GM19468 (cell line): ENCODE results near the gene ERLIN1.
"Not testable (repeated sequence)": the region's sequence is repeated elsewhere in the genome, so short reads cannot be mapped to it uniquely, and the experiment has no call there.

Experiments used
- ATAC-seq: cut with Tn5 transposase; IDR thresholded peaks from one replicate; pipeline ENCODE4 v1.9.1; 2021; ENCODE audit warnings: mild to moderate bottlenecking, moderate library complexity, moderate number of reproducible peaks; ENCODE audit not compliant: unreplicated experiment; ENCODE audit errors: extremely low read depth

The ERLIN1 gene

DNA sequence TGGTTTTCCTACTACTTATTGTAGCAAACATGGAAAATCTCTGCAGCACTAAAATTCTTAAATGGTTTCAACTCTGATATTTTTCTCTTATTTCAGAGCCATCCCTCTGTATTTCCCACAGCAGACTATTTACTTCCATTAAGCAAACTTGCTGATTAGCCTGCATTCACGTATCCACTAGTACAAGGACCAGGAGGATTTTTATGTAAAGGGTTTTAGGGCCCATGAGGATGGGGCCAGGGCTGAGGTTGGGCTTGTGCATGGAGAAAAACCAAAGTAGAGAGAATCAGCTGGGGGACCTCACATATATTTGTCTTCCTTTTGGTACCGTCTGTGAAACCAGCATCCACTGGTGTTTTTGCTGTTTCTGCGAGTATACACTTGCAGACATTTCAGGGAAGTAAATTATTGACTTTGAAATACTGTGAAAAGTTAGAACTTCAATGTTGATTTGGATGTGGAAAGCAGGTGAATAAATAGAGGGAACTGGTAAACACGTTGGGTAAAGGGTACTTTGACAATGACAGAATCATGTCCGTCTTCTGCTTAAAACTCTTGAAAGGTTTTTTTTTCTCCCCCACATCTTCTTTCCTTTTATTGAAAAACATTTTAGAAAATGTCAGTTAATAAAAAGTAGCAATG, 44.3 kb downstream of the ERLIN1 start:
- no peak for ATAC-seq

DNA sequence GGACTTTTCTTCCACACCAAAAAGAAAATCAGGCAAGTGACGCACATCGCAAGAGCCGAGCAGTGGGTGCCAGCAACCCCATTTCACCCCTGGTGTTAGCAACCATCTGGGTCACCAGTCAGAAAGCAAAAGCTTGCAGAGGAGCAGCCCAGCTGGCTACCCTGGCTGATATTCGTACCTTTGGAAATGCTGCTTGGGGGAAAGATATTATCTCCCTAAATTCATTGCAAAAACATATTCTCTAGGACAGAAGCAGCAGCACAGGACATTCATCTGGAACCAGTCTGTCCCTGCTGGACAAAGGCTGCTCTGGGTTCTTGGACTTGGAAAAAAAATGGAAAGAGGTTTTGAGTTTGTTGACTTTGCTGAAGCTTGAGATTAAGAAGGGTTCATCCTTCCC, 45.8 kb downstream of the ERLIN1 start:
- ATAC-seq: no peak

DNA sequence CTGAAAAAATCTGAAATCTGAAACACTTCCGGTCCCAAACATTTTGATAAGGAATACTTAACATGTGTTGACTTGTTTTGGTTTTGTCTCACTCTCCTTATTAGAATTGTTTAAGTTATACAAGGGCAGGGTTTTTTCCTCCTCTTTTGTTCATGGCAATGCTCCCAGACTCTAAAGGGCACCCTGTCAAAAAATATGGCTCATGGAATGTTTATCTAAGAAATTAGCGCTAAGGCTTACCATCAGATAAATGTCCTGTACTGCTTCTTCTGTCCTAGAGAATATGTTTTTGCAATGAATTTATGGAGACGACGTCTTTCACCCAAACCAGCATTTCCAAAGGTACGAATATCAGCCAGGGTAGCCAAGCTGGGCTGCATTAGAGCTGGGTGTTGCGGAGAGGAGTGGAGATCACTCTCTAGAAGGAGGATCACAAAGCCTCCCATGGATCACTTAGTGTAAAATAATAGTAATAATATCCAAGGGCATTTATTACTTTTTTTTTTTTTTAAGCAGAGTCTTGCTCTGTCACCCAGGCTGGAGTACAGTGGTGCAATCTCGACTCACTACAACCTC, 46.8 kb downstream of the ERLIN1 start:
- ATAC-seq: no peak

DNA sequence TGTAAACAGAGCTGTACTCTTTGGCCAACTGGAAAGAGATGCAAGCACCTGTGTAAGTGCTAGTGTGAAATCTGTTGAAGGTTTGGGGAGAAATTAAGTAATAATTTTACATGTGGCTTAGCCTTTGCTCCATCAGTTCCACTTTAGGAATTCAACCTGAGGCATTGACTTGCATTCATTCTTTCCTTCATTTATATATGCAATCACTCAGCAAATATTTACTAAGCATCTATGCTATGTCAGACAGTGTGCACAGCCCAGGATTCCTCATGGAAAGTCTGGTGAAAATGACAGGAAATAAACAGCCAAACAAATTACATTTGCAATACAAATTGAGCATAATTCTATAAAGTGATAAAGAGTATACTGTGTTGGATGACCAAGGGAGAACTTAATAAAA, 50.3 kb downstream of the ERLIN1 start:
- no peak for ATAC-seq

DNA sequence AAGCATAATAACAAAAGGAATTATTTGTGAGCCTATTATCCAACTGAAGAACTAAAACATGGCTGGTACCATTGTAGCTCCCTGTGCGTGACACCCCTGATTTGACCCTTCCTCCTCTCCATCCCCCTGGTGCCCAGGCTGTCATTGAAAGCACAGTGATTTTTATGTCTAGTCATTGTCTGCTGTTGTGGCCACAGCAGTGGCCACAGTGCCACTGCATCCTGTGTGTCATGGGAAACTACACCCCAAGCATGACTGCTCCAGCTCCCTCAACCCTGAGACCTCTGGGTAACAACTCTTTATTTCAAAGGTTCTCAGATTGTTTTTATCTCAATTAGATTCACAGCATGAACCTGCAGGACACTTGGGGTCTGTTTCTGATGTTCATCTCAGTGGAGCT, 52.0 kb downstream of the ERLIN1 start:
- no peak for ATAC-seq

DNA sequence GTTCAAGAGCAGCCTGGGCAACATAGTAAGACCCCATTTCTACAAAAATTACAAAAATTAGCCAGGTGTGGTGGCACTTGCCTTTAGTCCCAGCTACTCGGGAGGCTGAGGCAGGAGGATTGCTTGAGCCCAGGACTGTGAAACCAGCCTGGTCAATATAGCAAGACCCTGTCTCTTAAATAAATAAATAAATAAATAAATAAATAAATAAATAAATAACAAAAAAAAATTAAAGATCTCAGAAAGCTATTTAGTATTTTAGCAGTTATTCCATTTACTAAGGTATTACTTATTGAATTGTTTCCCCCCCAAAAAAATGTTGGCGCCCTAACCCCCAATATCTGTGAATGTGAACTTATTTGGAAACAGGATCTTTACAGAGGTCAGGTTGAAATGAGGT, 53.4 kb downstream of the ERLIN1 start:
- ATAC-seq: no peak

DNA sequence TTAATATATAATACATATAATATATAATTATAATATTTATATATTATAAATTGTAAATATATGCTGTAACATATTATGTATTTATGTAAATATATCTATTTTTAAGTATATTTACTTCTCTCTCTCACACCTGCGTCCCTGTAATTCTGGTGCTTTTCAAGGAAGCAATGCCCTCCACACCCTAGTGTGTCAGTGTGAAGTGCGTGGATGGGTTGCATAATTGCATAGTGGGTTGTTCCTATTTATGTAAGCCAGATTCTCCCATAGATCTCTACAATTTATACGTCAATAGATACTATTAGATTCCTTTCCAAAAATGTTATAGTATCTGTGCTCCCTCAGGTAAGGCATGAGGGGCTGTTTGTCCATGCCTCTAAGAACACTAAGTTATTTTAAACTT, 54.3 kb downstream of the ERLIN1 start:
- ATAC-seq: no peak

DNA sequence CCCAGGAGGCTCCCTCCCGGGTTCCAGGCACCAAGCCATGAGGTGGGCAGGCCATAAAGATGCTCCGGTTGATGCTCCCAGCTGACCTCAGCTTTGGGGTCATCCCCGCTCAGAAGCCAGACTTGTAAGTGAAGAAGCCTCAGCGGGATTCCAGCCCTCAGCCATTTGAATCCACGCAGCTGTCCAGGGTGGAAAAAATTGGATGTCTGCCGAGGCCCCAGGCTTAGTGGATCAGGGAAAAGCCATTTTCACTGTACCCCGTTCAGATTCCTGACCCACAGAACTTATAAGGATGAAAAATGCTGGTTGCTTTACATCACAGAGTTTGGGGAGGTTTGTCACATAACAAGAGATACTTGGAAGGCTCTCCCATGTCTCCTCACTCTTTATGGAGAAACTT, 55.0 kb downstream of the ERLIN1 start:
- no peak for ATAC-seq

DNA sequence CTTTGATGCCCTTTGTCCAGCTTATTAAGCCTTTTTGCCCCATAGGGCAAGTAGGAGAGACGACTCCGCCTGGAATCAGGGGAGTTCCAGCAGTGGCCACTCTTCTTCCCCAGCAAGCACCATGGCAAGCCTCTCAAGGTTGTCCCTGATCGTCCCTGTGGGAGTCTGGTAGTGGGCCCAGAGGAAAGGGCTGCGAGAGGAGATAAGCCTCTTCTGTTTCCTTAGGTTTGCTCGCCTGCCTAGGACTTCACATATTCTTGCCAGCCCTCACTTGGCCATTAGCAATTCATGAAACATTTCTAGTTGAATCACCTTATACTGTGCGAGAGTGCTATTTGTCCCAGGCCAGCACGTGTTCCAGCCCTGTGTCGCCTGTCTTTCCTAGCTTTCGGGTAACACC, 56.4 kb downstream of the ERLIN1 start:
- no peak for ATAC-seq

DNA sequence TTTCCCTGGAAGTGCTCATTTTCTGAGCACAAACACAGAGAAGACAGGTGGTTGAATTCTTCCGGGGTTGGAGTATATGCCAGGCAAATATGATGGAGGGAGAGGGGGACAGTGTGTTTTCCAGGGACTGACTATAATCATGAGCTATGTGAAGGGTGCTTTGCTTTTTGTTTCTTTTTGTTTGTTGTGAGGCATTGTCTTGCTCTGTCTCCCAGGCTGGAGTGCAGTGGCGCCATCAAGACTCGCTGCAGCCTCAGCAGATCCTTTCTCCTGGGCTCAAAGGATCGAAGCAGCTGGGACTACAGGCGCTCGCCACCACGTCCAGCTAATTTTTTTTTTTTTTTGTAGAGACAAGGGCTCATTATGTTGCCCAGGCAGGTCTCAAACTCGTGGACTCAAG, 56.9 kb downstream of the ERLIN1 start:
- no peak for ATAC-seq

DNA sequence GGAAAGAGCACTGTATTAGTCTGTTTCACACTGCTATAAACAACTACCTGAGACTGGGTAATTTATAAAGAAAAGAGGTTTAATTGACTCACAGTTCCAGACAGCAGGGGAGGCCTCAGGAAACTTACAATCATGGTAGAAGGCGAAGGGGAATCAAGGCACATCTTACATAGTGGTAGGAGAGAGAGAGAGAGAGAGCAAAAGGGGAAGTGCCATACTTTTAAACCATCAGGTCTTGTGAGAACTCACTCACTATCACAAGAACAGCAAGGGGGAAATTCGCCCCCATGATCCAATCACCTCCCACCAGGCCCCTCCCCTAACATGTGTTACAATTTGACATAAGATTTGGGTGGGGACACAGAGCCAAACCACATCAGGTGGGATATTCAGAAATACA, 60.5 kb downstream of the ERLIN1 start:
- not testable (repeated sequence) for ATAC-seq

DNA sequence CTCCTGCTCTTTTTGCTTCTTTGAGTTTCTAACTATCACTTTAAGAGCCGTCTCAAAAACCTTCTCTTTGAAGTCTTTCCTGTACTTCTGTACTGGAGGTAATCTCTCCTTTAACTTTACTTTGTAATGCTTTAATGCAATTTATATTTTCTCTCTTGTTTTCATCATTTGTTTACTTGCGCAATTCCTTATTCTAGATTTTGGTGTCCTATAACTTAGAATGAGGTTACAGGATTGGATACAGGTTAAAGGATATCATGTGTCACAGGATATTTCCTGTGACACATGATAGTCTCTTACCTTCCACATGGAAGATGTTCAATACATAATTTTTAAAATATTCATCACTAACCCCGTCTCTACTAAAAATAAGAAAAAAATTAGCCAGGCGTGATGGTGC, 61.7 kb downstream of the ERLIN1 start:
- ATAC-seq: no peak

DNA sequence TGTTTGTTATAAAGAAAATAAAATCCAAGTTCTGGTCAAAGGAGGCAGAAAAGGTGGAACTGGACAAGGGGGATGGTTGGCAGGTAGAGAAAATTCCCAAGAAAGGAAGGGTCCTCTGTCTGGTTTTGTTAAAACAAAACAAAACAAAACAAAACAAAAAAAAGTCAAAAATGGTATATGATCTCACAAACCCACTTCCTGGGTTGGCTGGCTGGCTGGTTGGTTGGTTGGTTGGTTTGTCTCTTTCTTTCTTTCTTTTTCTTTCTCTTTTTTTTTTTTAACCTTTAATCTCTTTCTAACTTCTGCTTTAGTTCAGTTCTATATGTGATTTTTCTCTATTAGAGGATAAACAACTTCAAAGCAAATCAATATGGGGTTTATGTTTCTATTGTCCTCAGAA, 63.0 kb downstream of the ERLIN1 start:
- no peak for ATAC-seq

DNA sequence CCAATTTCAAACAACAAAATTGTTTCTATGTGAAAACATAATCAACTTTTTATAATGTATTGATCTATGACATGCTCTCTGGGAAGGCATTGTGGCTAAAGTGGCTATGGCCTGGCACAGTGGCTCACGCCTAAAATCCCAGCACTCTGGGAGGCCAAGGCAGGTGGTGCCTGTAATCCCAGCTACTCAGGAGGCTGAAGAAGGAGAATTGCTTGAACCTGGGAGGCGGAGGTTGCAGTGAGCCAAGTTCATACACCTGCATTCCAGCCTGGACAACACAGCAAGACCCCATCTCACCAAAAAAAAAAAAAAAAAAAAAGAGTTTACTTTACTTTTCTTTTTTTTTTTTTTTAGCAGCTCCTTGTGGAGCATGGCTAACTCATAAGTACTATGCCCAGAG, 65.3 kb downstream of the ERLIN1 start:
- ATAC-seq: no peak

DNA sequence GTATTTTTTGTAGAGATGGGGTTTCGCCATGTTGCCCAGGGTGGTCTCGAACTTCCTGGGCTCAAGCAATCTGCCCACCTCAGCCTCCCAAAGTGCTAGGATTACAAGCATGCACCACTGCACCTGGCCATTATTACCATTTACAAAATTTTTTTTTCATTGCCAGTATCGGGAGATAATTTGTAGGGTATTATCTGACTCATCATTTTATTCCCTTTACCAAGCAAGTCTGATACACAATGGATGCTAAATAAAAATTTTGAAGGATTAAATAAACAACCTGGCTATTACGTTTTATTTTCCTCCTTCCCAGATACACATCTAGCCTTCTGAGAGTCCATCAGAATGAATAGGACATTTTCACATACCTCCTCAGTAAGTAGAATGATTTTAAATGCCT, 66.1 kb downstream of the ERLIN1 start:
- no peak for ATAC-seq

DNA sequence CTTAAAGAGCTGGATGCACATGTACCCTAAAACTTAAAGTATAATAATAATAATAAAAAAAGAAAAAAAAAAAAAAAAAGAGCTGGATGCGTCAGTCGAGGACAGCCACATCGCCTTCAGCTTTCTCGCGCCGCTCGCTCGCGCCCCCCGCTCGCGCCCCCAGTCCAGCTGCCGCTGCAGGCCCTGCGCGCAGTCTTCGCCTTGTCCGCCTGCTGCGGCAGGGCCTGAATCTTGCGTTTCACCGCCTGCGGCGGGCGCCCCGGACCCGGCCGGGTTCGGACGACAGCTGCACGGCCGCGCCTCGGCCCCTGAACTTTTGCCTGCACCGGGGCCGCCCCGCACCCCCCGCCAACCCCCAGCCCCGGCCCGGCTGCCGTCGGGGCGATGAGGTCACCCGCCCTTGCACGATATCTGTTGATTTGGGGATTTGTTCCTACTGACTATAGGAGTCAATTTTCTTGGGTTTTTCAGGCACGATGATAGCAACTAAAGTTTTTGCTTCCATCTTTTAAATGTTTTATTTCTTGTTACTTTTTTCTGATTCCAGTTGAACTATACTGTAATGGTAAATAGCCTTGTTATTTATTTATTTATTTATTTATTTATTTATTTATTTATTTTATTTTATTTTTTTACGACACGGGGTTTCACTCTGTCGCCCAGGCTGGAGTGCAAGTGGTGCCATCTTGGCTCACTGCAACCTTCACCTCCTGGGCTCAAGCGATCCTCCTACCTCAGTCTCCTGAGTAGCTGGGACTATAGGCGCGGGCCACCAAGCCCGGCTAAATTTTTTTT, 70.7 kb downstream of the ERLIN1 start:
- ATAC-seq: no peak

DNA sequence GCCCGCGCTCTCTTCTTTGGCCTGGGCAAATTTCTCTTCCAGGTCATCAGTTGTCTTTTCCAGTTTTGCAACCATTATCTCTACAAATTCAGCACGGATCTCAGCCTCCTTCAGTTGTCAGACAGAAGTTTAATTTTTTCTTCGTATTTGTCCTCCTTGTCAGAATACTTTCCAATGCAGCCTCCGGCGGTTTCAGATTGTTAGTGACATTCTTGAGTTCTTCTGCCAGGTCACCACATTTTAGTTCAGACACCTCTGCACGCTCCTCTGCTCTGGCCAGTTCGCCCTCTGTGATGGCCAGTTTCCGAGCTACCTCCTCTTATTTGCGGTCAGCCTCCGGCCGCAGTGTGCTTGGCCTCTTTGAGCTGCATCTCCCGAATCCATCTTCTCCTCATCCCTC, 71.4 kb downstream of the ERLIN1 start:
- no peak for ATAC-seq

DNA sequence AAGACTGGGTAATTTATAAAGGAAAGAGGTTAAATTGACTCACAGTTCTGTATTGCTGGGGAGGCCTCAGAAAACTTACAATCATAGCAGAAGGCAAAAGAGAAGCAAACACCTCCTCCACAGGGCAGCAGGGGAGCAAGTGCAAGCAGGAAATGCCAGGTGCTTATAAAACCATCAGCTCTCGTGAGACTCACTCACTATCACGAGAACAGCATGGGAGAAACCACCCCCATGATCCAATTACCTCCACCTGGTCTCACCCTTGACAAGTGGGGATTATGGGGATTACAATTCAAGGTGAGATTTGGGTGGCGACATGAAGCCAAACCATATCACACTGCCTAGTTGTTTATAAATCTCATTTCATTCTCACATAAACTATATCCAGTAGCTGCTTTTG, 76.2 kb downstream of the ERLIN1 start:
- no peak for ATAC-seq

DNA sequence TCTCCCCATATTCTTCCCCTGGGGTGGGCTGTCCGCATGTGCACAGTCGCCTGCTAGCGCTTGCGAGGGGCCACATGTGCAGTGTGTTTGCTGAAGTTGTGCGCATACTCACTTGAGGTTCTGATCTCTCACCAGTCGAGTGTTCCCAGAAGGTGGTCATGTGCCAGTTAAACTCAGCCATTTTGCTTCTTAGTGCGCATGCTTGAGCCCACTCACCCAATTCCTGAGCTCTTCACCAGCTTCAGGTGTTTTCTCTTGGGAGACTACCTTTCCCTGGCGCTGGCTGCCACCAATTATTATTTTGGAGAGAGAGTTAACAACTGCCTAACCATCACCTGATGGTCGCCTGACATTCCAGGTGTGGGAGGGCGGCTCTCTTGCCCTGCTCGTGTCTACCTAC, 79.0 kb downstream of the ERLIN1 start:
- ATAC-seq: no peak

DNA sequence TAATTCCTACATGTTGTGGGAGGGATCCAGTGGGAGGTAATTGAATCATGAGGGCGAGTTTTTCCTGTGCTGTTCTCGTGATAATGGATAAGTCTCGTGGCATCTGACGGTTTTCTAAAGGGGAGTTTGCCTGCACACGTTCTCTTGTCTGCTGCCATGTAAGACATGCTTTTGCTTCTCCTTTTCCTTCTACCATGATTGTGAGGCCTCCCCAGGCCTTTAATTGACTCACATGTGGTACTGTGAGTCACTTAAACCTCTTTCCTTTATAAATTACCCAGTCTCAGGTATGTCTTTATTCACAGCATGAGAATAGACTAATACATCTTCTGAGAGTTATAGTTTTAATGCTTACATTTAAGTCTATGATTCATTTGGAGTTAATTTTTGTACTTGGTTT, 81.5 kb downstream of the ERLIN1 start:
- ATAC-seq: no peak

DNA sequence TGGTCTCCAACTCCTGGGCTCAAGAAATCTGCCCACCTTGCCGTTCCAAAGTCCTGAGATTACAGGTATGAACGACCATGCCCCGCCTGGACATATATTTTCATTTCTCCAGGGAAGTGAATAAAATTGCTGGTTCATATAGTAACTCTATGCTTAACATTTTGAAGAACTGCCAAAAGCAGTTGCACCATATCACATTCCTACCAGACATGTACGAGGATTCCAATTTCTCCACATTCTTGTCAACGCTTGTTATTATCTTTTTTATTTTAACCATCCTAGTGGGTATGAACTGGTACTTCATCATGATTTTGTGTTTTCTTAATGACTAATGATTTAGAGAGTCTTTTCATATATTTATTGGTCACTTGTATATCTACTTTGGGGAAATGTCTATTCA, 82.2 kb downstream of the ERLIN1 start:
- no peak for ATAC-seq
